Adrenal gland (tissue), 12 donors: Measurements from ENCODE around the gene FIGLA. TPM values are rescaled to one million over a fixed set of nuclear protein-coding genes. Genes with fewer than 3 reads are reported as not detected.
"Not testable (repeated sequence)": the region's sequence is repeated elsewhere in the genome, so short reads cannot be mapped to it uniquely, and the experiment has no call there.

Experiments
- DNase-seq, 7 donors: peaks; one replicate each; pipeline ENCODE4 v3.0.0-alpha.2; 2019 to 2020
- H3K27ac ChIP-seq, 5 donors: fragments of 200-600 bp; sonication (generic) in 4 of 5; 1 replicate in 3 of 5; 2 replicates in 2 of 5; pipeline versions ENCODE4 v1.5.1 to v1.8.0; 2016 to 2020; ENCODE audit warnings: mild to moderate bottlenecking in 1 of 5
- H3K27me3 ChIP-seq: fragments of 200-600 bp; 2 replicates; pipeline ENCODE4 v1.8.0; 2021
- H3K36me3 ChIP-seq, 2 donors: fragments of 200-600 bp; replicated peaks in 1 of 2; 1 replicate in 1 of 2; 2 replicates in 1 of 2; pipeline versions ENCODE4 v1.5.1 to v1.8.0; 2018 to 2022
- H3K4me1 ChIP-seq, 2 donors: fragments of 200-600 bp; replicated peaks in 1 of 2; 1 replicate in 1 of 2; 2 replicates in 1 of 2; pipeline versions ENCODE4 v1.5.1 to v1.8.0; 2018 to 2021
- H3K4me3 ChIP-seq, 4 donors: fragments of 200-600 bp; sonication (generic) in 3 of 4; one replicate each; pipeline ENCODE4 v1.5.1; 2016 to 2018
- H3K9me3 ChIP-seq, 3 donors: fragments of 200-600 bp; sonication (generic) in 1 of 3; replicated peaks in 1 of 3; 1 replicate in 2 of 3; 2 replicates in 1 of 3; pipeline versions ENCODE4 v1.5.1 to v1.8.0; 2016 to 2021
- CTCF ChIP-seq, 6 experiments: fragments of 450-650 bp in 4 of 6; fragments of 200-600 bp in 2 of 6; sonication (generic) in 1 of 6; IDR thresholded peaks; 1 replicate in 5 of 6; 2 replicates in 1 of 6; pipeline versions ENCODE4 v1.5.1 to v1.8.0; 2016 to 2021; ENCODE audit warnings: antibody characterized with exemption in 6 of 6, mild to moderate bottlenecking in 2 of 6, moderate library complexity in 1 of 6
- POLR2A ChIP-seq, 2 donors: fragments of 450-650 bp; IDR thresholded peaks; one replicate each; pipeline ENCODE4 v1.6.1; 2017; ENCODE audit warnings: antibody characterized with exemption in 2 of 2, mild to moderate bottlenecking in 2 of 2, moderate library complexity in 1 of 2
- WGBS, 4 donors: extraction: QIAGEN DNeasy Blood & Tissue Kit in 2 of 4; methylation state at CpG; one replicate each; pipeline versions ENCODE4 v1.1.5 to v1.1.7; 2013 to 2017; 5-methylcytosine and 5-hydroxymethylcytosine counted together
- intact Hi-C, 2 donors: fragments of 100-400 bp; cut with DNase I; formaldehyde crosslinking; loops; one replicate each; pipeline versions ENCODE4 v1.14.1 to v1.15.0; 2022 to 2023
- polyA plus RNA-seq, 3 donors: library from polyadenylated mRNA; stranded (reverse); fragments of 200-250 nt in 2 of 3; fragments of 350-450 nt in 1 of 3; fragmentation: Illumina TruSeq in 1 of 3; extraction: RNeasy Lipid Tissue Mini Kit (QIAGEN cat#74804) in 1 of 3; gene quantifications; one replicate each; pipeline ENCODE4 v1.2.3, GENCODE V29; 2013 to 2014
- total RNA-seq, 9 donors: library from RNA; depleted of rRNA in 4 of 9; stranded (reverse); fragments of >200 nt in 4 of 9; fragments of 120-200 nt in 1 of 9; fragmentation: NEBNext Ultra II Directional in 1 of 9; extraction: Animal tissue kit (Norgen Biotek cat#: 25700) in 1 of 9; gene quantifications; one replicate each; pipeline versions ENCODE4 v1.1.0 to v1.2.4, GENCODE V29; 2013 to 2023
- donor health status: healthy with polysubstance abuse.
- donor health status: Bipolar disorder and iron deficiency.
- donor health status: DM: yes; HTN: yes; CAD: no.
- donor health status: DM: no; HTN: no; CAD: no.
- donor health status: DM: no; HTN: no; CAD: no.
- donor health status: DM: yes; HTN: yes; CAD: no.

FIGLA gene
- total and polyA plus RNA-seq, 12 donors, result not detected

- WGBS, 4 donors, result 61 to 73% (median 70%) methylated on average over 4 to 10 of the region's 10 CpGs
Observed at GRCh38 chr2:70801607-70802263, 11.3 kb upstream of the FIGLA start.

DNA sequence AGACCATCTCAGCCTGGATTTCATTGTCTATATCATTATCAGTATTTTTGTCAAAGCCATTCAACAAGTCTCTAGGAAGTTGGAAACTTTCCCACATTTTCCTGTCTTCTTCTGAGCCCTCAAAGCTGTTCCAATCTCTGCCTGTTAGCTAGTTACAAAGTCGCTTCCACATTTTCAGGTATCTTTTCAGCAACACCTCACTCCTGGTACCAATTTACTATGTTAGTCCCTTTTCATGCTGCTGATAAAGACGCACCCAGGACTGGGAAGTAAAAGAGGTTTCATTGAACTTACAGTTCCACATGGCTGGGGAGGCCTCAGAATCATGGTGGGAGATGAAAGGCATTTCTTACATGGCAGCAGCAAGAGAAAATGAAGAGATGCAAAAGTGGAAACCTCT is 9.3 kb upstream of the FIGLA start:
- no peak for DNase-seq
- Histone ChIP-seq H3K27me3 (no peaks in the 10 kb centered on the region), H3K36me3 (no peaks in the 10 kb centered on the region), H3K9me3 (peaks cover 0 to 4% (median 0%) of the 10 kb centered on the region in 3 donors), H3K27ac (no peak overlapping the region), H3K4me3 (no peak overlapping the region), H3K4me1 (no peaks in the 10 kb centered on the region)
- intact Hi-C loops, result no loop called here
- TF ChIP-seq POLR2A (IDR thresholded peaks at IDR 0.05) (no peak), CTCF (IDR thresholded peaks at IDR 0.05) (no peak)
- WGBS, 4 donors, result 88 to 93% (median 91%) methylated on average over 2 of the region's 2 CpGs

More at GRCh38 chr2:70801607-70802263, 11.3 kb upstream of the FIGLA start:
- Histone ChIP-seq H3K27me3 (no peaks in the 10 kb centered on the region), H3K4me3 (no peak overlapping the region), H3K36me3 (no peaks in the 10 kb centered on the region), H3K27ac (no peak overlapping the region), H3K4me1 (no peaks in the 10 kb centered on the region), H3K9me3 (peaks cover 0 to 4% (median 0%) of the 10 kb centered on the region in 3 donors)
- DNase-seq, result no peak
- TF ChIP-seq POLR2A (IDR thresholded peaks at IDR 0.05), result no peak
- TF ChIP-seq CTCF (IDR thresholded peaks at IDR 0.05), result no peak
- intact Hi-C loops, result no loop called here

DNA sequence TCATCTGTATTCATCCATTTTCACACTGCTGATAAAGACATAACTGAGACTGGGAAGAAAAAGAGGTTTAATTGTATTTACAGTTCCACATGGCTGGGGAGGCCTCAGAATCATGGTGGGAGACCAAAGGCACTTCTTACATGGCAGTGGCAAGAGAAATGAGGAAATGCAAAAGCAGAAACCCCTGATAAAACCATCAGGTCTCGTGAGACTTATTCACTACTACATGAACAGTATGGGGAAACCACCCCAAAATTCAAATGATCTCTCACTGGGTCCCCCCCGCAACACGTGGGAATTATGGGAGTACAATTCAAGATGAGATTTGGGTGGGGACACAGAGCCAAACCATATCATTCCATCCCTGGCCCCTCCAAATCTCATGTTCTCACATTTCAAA is 7.6 kb upstream of the FIGLA start:
- H3K36me3 ChIP-seq, H3K9me3 ChIP-seq, H3K27ac ChIP-seq, H3K4me1 ChIP-seq, H3K27me3 ChIP-seq, H3K4me3 ChIP-seq, DNase-seq, intact Hi-C loops: not testable (repeated sequence)
- 65 to 89% (median 75%) methylated on average over 3 of the region's 3 CpGs for WGBS, 4 donors

DNA sequence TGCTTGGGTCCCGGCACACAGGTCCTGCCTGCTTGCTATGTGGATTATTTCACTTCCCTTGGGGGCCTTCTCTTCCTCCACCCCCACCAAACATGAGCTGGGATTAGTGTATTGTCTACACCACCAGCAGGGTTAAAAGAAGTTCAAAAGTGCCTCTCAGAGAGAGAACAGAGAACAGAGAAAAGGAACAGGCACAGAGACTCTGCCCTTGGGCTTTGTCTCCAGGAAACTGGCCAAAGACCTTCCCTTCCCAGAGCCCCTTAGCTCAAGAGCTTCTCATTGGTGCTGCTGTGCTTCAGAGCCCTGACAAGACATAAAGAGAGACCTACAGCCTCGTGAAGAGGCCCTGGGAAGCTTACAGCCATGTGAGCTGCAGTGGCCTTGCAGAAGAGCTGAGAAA is 7.1 kb upstream of the FIGLA start:
- Histone ChIP-seq H3K4me3 (no peak overlapping the region), H3K4me1 (no peaks in the 10 kb centered on the region), H3K9me3 (peaks cover 0 to 4% (median 0%) of the 10 kb centered on the region in 3 donors), H3K27ac (no peak overlapping the region), H3K36me3 (no peaks in the 10 kb centered on the region), H3K27me3 (no peaks in the 10 kb centered on the region)
- TF ChIP-seq POLR2A (IDR thresholded peaks at IDR 0.05), result no peak
- no peak for TF ChIP-seq CTCF (IDR thresholded peaks at IDR 0.05)
- intact Hi-C loops, result no loop called here
- WGBS, 4 donors, result 30 to 43% (median 36%) methylated on average over 2 of the region's 2 CpGs
- no peak for DNase-seq

DNA sequence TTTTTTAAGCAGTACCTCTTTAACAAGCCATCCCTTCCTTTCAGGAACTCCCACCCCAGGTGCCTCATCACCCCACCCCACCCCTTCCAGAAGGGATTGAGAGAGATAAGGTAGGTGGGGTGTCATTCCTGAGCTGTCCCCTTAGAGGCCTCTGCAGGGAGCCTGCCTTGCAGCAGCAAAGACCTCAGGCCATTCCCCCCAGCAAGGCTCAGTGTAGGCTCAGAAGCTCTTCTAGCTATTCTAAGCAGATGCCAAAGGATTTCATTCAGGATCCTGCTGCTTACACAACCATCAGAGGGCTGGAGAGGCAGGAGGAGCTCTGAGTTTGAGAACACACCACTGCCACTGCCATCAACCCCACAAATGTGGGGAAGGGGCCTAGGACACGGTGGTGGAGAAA is 5.8 kb upstream of the FIGLA start:
- DNase-seq, result no peak
- TF ChIP-seq CTCF (IDR thresholded peaks at IDR 0.05) (no peak), POLR2A (IDR thresholded peaks at IDR 0.05) (no peak)
- 77 to 91% (median 79%) methylated on average over 1 of the region's 1 CpG for WGBS, 4 donors
- peaks cover 2% of the 10 kb centered on the region for H3K27me3 ChIP-seq
- intact Hi-C loops, result no loop called here
- no peak overlapping the region for H3K4me3 ChIP-seq
- H3K4me1 ChIP-seq, result no peaks in the 10 kb centered on the region
- H3K27ac ChIP-seq, result no peak overlapping the region
- no peaks in the 10 kb centered on the region for H3K36me3 ChIP-seq
- peaks cover 0 to 4% (median 0%) of the 10 kb centered on the region in 3 donors for H3K9me3 ChIP-seq
